GM18867 (cell line): ENCODE data around the gene TNC.

Experiments
- ATAC-seq: cut with Tn5 transposase; IDR thresholded peaks from one replicate; pipeline ENCODE4 v1.9.1; 2021; ENCODE audit warnings: mild to moderate bottlenecking, moderate library complexity; ENCODE audit not compliant: unreplicated experiment

The TNC gene

GRCh38 chr9:115058175-115058574 lies 59.8 kb downstream of the TNC start:
- ATAC-seq = no peak

DNA sequence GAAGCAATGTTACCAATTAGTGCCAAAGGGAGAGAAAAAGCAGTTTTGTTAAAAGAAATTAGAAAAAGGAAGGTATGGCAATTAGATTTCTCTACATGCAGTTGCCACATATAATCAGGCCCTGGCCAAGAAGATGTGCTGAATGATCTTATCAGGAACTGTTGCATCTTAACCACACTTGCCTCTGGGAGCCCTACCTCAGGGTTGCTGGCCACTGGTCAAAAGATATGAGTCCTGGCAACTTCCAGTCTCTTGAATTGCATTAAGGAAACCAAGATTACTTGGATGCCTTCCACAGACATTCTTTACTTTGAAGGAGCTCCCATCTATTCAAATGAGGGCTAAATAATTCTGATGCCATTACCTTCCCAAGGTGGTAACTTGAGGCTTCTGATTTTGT lies 60.4 kb downstream of the TNC start:
- ATAC-seq = no peak

- ATAC-seq = no peak
Measured at GRCh38 chr9:115050002-115050490, 67.9 kb downstream of the TNC start.

GRCh38 chr9:115046824-115047223 lies 71.1 kb downstream of the TNC start:
- no peak for ATAC-seq

GRCh38 chr9:115046199-115046598 lies 71.8 kb downstream of the TNC start:
- ATAC-seq = no peak

- no peak for ATAC-seq
Measured at GRCh38 chr9:115043632-115044031, 74.3 kb downstream of the TNC start.

DNA sequence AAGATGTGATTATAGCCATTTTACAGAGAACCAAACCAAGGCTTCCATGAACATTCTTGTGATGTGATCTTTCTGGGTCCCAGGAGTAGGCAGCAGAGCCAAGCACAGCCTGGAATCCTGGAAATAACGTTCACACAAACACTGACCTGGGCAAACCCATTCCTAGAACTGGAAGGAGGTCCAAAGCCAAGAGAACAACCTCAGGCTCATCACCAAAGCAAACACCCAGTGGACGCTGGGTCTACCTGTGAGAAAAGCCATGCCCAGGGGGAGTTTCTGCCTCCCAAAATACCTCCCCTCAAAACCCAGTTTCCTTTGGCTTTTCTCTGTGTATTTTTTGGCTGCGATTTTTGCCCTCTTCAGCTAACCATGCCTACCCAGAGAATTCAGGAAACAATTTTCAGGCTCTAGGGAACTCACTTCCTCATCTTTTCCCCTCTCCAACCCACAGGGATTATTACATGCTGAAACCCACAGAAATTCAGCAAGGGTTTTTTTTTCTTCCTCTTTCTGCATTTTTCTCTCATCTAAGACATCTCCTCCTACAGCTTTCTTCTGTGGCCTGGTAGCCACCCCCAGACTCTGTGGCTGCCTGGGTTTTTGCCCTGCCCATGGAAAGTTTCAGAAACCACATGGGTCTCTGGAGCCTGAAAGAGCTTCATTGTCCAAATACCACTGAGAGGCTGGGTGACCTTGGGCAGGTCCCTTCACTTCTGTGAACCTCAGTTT lies 75.0 kb downstream of the TNC start:
- peak; percentile 71 for ATAC-seq

DNA sequence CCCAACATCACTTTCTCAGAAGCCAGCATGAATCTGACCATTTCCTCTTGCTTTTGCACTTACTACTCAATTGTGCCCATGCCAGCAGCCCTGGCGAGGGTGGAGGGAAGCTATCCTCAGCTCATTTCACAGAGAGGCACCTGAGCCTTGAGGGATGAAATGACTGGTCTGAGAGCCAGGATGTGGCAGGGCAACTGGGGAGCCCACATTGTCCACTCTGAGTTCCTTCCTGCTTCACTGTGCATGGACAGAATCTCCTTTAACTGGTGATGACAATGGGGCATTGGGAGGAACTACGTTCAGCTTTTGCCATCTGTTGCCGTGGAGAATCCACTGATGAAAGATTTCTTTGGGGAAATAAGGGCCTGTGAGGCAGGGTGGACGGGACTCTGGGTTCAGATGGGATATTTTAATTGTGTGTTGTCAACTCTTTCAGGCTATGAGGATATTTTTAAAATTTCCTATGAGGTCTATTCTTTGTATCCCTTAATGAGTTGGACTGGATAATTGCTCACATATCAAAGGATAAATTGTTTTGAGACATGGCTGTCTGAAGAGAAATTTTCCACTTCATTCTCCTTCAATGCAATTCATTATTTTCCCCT lies 78.3 kb downstream of the TNC start:
- ATAC-seq = no peak

GRCh38 chr9:115038178-115038577 lies 79.8 kb downstream of the TNC start:
- ATAC-seq = no peak

- peak; percentile 4 for ATAC-seq
Measured at GRCh38 chr9:115036691-115037090, 81.3 kb downstream of the TNC start.

- ATAC-seq = peak; percentile 93
Measured at GRCh38 chr9:115035841-115036612, 81.9 kb downstream of the TNC start.

GRCh38 chr9:115034801-115035200 lies 83.2 kb downstream of the TNC start:
- no peak for ATAC-seq

DNA sequence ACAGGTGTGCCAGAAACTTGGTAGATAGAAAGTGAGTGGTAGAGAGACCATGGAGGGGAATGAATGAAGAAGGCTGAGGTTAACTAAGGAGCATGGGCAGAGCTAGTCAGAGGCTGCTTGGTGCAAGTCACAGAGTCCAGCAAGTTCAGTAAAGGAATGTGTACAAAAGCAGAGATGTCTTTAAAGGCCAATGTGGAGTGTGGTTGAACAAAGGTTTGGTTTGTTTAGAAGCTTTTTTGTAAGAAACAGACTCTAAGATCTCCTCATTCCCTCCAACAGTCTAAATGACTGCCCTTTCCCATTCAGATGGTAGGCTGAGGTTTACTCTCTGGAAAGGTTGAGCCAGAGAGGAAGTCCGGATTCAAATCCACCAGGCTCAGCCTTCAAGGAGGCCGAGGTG lies 84.2 kb downstream of the TNC start:
- ATAC-seq = no peak

DNA sequence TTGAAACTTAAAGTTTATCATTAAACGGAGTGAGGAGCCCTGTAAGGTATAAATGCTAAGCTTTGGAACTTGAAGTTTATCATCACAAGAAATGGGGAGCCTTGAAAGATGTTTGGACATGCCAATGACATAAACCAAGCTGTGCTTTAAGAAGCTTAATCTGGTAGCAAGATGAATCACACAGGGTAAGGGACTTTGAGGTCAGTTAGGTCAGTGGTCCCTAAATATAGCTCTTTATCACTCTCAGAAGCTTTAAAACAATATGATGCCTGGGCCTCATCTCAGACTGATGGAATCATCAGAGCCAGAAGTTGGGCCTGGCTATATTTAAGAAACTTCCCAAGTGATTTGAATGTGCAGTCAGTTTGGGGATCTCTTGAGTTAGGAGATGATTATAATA lies 85.7 kb downstream of the TNC start:
- ATAC-seq = no peak

- ATAC-seq = no peak
Measured at GRCh38 chr9:115030006-115030405, 88.0 kb downstream of the TNC start.

- ATAC-seq = no peak
Measured at GRCh38 chr9:115025721-115026120, 92.2 kb downstream of the TNC start.

GRCh38 chr9:115024925-115025535 lies 92.9 kb downstream of the TNC start:
- no peak for ATAC-seq

DNA sequence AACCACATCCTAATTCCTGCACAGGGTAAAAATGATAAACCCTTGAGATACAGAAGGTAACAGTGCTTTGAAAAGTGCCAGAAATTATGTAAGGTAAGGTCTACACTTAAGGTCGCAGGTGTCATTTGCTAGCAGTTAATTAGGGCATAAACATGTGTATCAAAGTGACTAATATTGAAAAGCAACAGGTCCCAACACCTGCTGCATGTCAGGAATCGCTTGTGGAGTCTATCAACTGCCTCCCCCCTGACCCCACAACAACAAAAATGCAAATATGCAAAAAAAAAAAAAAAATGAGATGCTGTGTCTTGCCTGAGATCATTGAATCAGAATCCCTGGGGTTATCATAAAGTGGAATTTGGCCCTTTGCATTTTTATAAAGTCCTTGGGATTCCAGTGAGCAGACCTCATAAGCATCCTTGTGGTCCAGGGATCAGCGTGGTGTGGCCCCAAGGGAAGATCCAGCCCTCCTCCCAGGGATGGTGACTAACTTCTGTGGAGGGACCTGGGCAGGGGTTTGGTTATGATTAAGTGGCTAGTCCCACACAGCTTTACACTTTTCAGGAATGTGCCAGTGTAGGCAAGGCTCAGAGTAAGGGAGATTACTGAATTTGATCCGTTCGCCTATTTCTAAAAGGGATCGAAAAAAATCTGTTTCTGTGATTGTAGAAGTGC lies 95.1 kb downstream of the TNC start:
- no peak for ATAC-seq

DNA sequence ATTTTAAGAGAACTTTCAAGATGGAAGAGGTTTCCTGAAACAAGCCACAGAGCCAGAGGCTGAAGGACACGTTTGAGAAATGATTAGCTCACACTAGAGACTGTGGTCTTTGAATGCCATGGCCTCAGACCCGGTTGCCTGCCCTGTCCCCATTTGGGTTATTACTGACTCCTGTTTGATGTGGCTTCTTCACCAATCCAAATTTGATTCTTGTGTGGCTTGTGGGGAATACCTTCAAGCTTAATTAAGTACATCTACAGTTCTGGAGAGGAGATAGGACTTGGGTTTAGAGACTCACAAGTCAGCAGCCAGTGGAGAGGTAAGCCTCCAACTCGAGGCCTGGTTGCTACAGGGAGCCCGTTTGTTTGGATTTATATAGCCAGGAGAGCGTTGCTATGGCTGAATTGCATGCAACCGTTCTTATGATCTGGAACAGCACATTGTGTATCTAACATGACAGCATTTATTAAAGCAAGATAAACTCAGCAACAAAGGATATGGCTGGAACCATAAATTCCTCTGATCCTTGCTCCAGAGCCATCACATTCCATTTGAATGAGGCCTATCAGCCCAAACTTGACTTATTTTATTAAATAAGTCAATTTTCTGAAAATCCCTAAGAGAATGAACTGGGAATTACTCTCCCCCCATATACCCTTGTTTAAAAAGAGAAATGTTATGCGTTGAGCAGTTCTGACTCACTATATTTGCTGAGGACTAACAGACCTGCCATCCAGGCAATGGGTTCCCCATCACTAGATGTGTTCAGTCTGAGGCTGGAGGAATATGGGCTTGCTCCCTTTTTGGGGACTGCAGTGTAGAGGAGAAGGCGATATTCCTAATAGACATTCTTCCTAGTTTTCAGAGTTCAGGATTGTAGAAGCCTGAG lies 99.2 kb downstream of the TNC start:
- ATAC-seq = no peak

DNA sequence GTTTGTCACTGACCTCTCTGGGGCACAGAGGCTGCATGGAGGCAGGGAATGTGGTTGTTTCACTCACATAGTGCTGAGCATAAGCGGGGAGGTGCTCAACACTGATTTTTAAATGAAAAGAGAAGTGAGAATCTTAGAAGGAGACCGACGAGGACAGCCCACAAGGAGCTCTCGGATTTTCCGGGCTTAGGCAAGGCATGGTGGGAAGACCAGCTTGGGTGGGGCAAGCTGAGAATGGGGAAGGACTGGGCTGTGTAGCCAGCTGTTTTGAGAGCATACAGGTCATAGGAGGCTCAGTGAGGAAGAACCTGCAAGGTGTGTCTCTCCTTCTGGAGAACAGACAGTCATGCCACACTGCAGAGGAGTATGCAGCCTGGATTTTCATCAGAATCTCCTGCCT lies 101.6 kb downstream of the TNC start:
- no peak for ATAC-seq
